ENCODE measurements around the gene FANCI. TPM values are rescaled to one million over a fixed set of nuclear protein-coding genes. Genes with fewer than 3 reads are reported as not detected.

Gene FANCI
- total and polyA plus RNA-seq, 5 donors from 2014 or later = 7.8 to 16.8 (median 13.7) TPM

DNA sequence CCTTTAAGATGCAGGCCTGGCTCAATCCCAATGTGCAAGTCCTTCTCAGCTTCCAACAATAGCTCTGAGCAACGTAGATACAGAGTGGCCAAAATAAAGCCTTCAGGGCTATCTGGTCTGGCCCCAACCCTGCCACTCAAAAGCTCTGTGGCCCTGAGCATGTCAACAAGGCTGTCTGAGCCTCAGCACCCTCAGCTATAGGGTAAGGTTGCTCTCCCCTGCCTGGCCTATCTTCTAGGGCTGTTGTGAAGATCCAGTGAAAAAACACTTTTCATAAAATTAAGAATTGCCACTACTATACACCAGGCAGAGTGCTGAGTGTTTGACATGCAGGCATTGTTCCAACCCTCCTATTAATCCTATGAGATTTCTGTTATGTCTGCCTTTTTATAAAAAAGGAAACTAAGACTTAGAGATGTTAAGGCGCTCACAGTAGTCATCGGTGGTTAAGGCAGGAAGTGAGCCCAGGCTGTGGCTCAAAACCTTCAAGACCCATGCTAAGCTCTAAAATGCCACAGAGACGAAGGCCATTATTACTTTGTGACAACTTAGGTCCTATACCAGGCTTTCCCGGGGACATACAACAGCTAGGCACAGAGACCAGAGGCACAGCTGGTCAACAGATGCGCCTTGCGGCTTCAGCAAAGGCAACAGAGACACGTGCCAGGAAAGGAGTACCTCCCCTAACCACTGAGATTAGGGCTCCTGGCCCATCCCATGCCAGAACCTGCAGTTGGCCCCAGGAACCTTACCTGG, 85.7 kb downstream of the FANCI start:
- peak overlapping the region; percentile 62 to 88 (median 80) for H3K4me3 Mint-ChIP-seq
- no peaks in the 10 kb centered on the region for H3K9me3 Mint-ChIP-seq
- H3K27ac ChIP-seq (ENCODE audit: insufficient read depth, low read length, poor library complexity, severe bottlenecking) = peak overlapping the region; percentile 45
- peaks cover 52% of the 10 kb centered on the region for H3K4me1 ChIP-seq (ENCODE audit: control insufficient read depth, insufficient read depth, low read length, poor library complexity, severe bottlenecking)
- no peaks in the 10 kb centered on the region for H3K9me3 ChIP-seq (ENCODE audit: control insufficient read depth in 2 of 2, low read length in 2 of 2)
- peaks cover 84% of the 10 kb centered on the region for H3K36me3 ChIP-seq (ENCODE audit: control insufficient read depth, insufficient read depth, low read length)
- peaks cover 20 to 55% (median 37%) of the 10 kb centered on the region in 4 donors for H3K4me1 Mint-ChIP-seq
- H3K27me3 Mint-ChIP-seq = peaks cover under 1% of the 10 kb centered on the region
- H3K4me3 ChIP-seq (ENCODE audit: low read depth, low read length) = peak overlapping the region; percentile 61
- peak in 2 of 3 donors; percentile 37 to 80 for DNase-seq
- H3K27ac Mint-ChIP-seq = peak overlapping the region; percentile 44 to 90 (median 83)
- H3K36me3 Mint-ChIP-seq = peaks cover 52% of the 10 kb centered on the region
- no peaks in the 10 kb centered on the region for H3K27me3 ChIP-seq (ENCODE audit: control insufficient read depth, insufficient read depth, low read length)
- ATAC-seq (ENCODE audit: low read depth in 2 of 2) = peak; percentile 32 to 41

DNA sequence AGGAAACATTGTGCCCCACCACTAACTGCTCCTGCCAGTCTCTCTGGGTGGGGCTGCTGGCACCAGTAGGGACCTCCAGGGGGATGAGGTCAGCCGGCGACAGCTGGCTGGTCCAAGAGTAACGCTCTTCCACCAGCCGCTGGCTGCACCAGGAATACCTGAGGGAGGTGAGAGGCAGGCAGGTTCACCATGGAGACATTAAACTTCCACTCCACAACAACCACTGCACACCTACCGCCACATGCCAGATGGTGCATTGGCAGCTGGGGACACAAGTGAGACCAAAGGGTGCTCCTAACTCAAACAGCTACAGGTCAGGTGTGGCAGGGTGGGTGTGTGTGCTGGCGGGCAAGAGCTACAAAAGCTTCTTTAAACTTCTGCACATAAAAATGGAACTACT, 86.3 kb downstream of the FANCI start:
- peaks cover 0 to 4% (median 2%) of the 10 kb centered on the region in 7 donors for H3K9me3 Mint-ChIP-seq
- H3K27ac ChIP-seq (ENCODE audit: insufficient read depth, low read length, poor library complexity, severe bottlenecking) = peak overlapping the region; percentile 45
- no peaks in the 10 kb centered on the region for H3K27me3 ChIP-seq (ENCODE audit: control insufficient read depth, insufficient read depth, low read length)
- peak overlapping the region; percentile 62 to 88 (median 80) for H3K4me3 Mint-ChIP-seq
- no peak for ATAC-seq (ENCODE audit: low read depth in 2 of 2)
- no peak for DNase-seq
- H3K27me3 Mint-ChIP-seq = peaks cover 6% of the 10 kb centered on the region
- H3K36me3 Mint-ChIP-seq = peaks cover 51% of the 10 kb centered on the region
- H3K4me3 ChIP-seq (ENCODE audit: low read depth, low read length) = peak overlapping the region; percentile 61
- H3K4me1 ChIP-seq (ENCODE audit: control insufficient read depth, insufficient read depth, low read length, poor library complexity, severe bottlenecking) = peaks cover 54% of the 10 kb centered on the region
- peak overlapping the region; percentile 32 to 90 (median 83) for H3K27ac Mint-ChIP-seq
- no peaks in the 10 kb centered on the region for H3K9me3 ChIP-seq (ENCODE audit: control insufficient read depth in 2 of 2, low read length in 2 of 2)
- peaks cover 20 to 56% (median 42%) of the 10 kb centered on the region in 4 donors for H3K4me1 Mint-ChIP-seq
- H3K36me3 ChIP-seq (ENCODE audit: control insufficient read depth, insufficient read depth, low read length) = peaks cover 78% of the 10 kb centered on the region

DNA sequence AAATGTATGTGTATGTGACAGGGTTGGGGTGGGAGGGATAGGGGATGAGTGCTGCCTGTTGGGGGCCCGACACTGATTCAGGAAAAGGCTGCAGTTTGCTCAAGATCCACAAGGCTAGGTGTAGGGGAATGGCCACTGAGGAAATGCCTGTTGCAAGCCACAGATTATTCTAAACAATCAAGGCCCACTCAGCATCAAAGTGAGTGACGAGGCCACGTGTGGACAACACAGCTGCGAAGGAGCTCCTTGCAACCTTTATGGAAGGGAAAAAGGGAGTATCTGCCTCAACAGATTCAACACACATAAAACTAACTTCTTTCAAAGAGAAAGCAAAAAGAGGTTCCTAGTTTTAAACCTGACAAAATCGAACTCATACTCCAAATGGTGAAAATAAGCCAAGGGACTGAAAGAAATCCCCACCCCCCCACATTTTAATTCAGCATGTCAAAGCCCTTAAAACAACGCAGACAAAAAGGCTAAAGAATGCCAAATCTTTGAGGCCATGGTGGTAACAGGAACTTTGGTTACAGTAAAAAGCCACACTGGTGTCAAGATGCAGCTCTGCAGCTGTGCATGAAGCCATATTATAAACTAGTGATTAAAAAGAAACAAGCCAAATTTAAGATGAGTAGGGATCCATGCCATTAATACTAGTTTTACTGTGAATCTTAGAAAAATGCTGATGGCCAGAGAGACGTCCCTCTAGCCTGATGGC, 87.3 kb downstream of the FANCI start:
- peak overlapping the region; percentile 81 to 93 (median 83) for H3K4me3 Mint-ChIP-seq
- Histone ChIP-seq H3K27ac (ENCODE audit: insufficient read depth, low read length, poor library complexity, severe bottlenecking) (no peak overlapping the region), H3K4me3 (ENCODE audit: low read depth, low read length) (peak overlapping the region; percentile 61), H3K9me3 (ENCODE audit: control insufficient read depth in 2 of 2, low read length in 2 of 2) (no peaks in the 10 kb centered on the region), H3K36me3 (ENCODE audit: control insufficient read depth, insufficient read depth, low read length) (peaks cover 69% of the 10 kb centered on the region), H3K27me3 (ENCODE audit: control insufficient read depth, insufficient read depth, low read length) (no peaks in the 10 kb centered on the region), H3K4me1 (ENCODE audit: control insufficient read depth, insufficient read depth, low read length, poor library complexity, severe bottlenecking) (peaks cover 63% of the 10 kb centered on the region)
- H3K36me3 Mint-ChIP-seq = peaks cover 51% of the 10 kb centered on the region
- DNase-seq = no peak
- no peak for ATAC-seq (ENCODE audit: low read depth in 2 of 2)
- peaks cover 20 to 65% (median 47%) of the 10 kb centered on the region in 4 donors for H3K4me1 Mint-ChIP-seq
- H3K27ac Mint-ChIP-seq = peak overlapping the region; percentile 25 to 83 (median 32)
- H3K27me3 Mint-ChIP-seq = peaks cover 12% of the 10 kb centered on the region
- peaks cover 0 to 6% (median 2%) of the 10 kb centered on the region in 7 donors for H3K9me3 Mint-ChIP-seq

DNA sequence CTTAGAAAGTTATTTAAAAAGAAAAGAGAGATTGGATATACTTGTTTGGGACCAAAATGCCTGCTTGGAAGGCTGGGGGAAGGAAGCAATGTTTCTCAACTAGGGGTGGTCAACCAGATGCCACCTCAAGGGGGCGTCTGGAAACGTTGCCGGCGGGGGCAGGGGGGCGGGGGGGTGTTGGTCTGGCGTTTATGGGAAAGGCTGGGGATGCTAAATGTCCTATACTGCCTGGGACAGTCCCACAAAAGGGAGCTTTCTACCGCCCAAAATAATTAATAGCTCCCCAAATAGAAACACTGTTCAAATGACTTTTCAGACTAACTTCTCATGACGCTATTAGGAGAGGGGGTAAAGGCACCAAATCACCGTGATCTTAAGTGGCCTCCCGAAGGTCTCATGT, 88.7 kb downstream of the FANCI start:
- peaks cover 40% of the 10 kb centered on the region for H3K36me3 Mint-ChIP-seq
- peak overlapping the region; percentile 67 to 95 (median 85) for H3K27ac Mint-ChIP-seq
- peak overlapping the region; percentile 61 for H3K4me3 ChIP-seq (ENCODE audit: low read depth, low read length)
- peaks cover 55% of the 10 kb centered on the region for H3K36me3 ChIP-seq (ENCODE audit: control insufficient read depth, insufficient read depth, low read length)
- H3K4me1 Mint-ChIP-seq = peaks cover 20 to 73% (median 46%) of the 10 kb centered on the region in 4 donors
- no peak overlapping the region for H3K27ac ChIP-seq (ENCODE audit: insufficient read depth, low read length, poor library complexity, severe bottlenecking)
- peaks cover 0 to 6% (median 2%) of the 10 kb centered on the region in 7 donors for H3K9me3 Mint-ChIP-seq
- H3K27me3 ChIP-seq (ENCODE audit: control insufficient read depth, insufficient read depth, low read length) = no peaks in the 10 kb centered on the region
- peak overlapping the region; percentile 81 to 93 (median 83) for H3K4me3 Mint-ChIP-seq
- H3K27me3 Mint-ChIP-seq = peaks cover 12% of the 10 kb centered on the region
- no peak for ATAC-seq (ENCODE audit: low read depth in 2 of 2)
- DNase-seq = no peak
- no peaks in the 10 kb centered on the region for H3K9me3 ChIP-seq (ENCODE audit: control insufficient read depth in 2 of 2, low read length in 2 of 2)
- peaks cover 63% of the 10 kb centered on the region for H3K4me1 ChIP-seq (ENCODE audit: control insufficient read depth, insufficient read depth, low read length, poor library complexity, severe bottlenecking)

DNA sequence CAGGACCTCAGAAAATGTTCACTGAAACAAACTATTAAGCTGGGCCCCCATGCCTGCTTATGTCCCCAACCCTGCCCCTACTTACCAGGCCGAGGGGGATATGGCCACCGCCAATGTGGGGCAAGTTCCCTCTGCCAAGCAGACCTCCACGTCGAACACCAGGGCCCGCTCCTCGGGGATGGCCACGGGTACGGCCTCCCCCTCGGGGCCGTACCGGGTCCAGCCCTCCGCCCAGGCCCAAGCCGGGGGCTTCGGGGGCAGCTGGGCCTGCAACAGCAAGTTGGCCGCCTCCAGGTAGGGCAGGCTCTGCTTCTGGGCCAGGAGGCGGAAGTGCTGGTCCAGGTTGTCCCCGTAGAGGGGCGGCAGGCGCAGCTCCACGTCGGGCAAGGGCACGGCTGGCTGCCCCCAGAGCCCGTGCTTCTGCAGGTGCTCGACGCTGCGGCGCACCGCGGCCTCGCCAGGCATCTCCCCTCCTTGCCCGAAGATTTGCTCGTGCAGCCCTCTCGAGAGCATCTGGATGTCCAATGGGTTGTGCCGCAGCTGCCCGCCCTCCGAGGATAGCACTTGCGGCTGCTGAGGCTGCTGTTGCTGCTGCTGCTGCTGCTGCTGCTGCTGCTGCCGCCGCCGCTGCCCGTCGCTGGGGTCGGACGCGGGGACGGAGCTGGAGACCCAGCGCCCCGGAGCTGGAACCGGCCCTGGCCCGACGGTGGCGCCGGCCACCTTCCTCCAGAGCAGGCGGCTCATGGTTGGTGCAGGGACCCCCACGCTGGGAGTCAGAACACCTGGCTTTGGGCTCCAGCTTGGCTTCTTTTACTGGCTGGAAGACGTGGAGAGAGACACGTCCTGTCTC, 89.5 kb downstream of the FANCI start:
- DNase-seq (no peak), ATAC-seq (ENCODE audit: low read depth in 2 of 2) (no peak)
- Histone ChIP-seq H3K27ac (ENCODE audit: insufficient read depth, low read length, poor library complexity, severe bottlenecking) (peak overlapping the region; percentile 83), H3K27me3 (ENCODE audit: control insufficient read depth, insufficient read depth, low read length) (no peaks in the 10 kb centered on the region), H3K36me3 (ENCODE audit: control insufficient read depth, insufficient read depth, low read length) (peaks cover 47% of the 10 kb centered on the region), H3K4me1 (ENCODE audit: control insufficient read depth, insufficient read depth, low read length, poor library complexity, severe bottlenecking) (peaks cover 63% of the 10 kb centered on the region), H3K9me3 (ENCODE audit: control insufficient read depth in 2 of 2, low read length in 2 of 2) (no peaks in the 10 kb centered on the region), H3K4me3 (ENCODE audit: low read depth, low read length) (peak overlapping the region; percentile 83)
- Mint-ChIP-seq H3K9me3 (peaks cover 0 to 6% (median 2%) of the 10 kb centered on the region in 7 donors), H3K27ac (peak overlapping the region; percentile 60 to 95 (median 85)), H3K4me3 (peak overlapping the region; percentile 77 to 93 (median 84)), H3K36me3 (peaks cover 35% of the 10 kb centered on the region), H3K4me1 (peaks cover 14 to 72% (median 45%) of the 10 kb centered on the region in 4 donors), H3K27me3 (peaks cover 17% of the 10 kb centered on the region)

DNA sequence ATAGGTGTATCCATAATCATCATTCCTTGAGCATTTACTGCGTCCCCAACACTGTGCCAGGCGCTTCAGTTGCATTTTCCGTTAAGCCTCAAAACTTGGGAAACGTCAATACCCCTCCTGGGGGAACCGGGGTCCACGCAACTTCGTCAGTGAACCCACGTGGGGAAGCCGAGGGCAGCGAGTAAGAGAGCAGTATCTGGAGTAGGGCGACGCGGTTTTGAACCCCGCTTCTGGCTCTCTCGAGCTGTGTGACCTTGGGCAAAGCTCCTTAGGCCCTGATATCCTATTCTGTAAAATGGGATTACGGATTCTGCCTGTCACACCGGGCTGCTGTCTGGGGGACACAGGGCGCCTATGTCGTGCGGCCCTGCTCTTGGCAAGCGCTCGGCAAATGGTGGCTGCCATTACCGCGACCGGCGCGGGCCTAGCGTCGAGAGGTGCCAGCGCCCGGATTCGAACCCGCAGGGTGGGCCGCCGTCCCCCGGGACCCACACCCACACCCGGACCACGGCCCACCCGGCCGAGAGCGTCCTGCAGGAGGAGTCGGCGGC, 90.3 kb downstream of the FANCI start:
- peaks cover 0 to 6% (median 2%) of the 10 kb centered on the region in 7 donors for H3K9me3 Mint-ChIP-seq
- peaks cover 14 to 68% (median 45%) of the 10 kb centered on the region in 4 donors for H3K4me1 Mint-ChIP-seq
- Histone ChIP-seq H3K9me3 (ENCODE audit: control insufficient read depth in 2 of 2, low read length in 2 of 2) (no peaks in the 10 kb centered on the region), H3K4me3 (ENCODE audit: low read depth, low read length) (peak overlapping the region; percentile 83), H3K27me3 (ENCODE audit: control insufficient read depth, insufficient read depth, low read length) (no peaks in the 10 kb centered on the region), H3K36me3 (ENCODE audit: control insufficient read depth, insufficient read depth, low read length) (peaks cover 39% of the 10 kb centered on the region), H3K27ac (ENCODE audit: insufficient read depth, low read length, poor library complexity, severe bottlenecking) (peak overlapping the region; percentile 83), H3K4me1 (ENCODE audit: control insufficient read depth, insufficient read depth, low read length, poor library complexity, severe bottlenecking) (peaks cover 62% of the 10 kb centered on the region)
- peaks cover 17% of the 10 kb centered on the region for H3K27me3 Mint-ChIP-seq
- ATAC-seq (ENCODE audit: low read depth in 2 of 2) (no peak), DNase-seq (no peak)
- peaks cover 34% of the 10 kb centered on the region for H3K36me3 Mint-ChIP-seq
- peak overlapping the region; percentile 46 to 86 (median 60) for H3K27ac Mint-ChIP-seq
- peak overlapping the region; percentile 77 to 93 (median 84) for H3K4me3 Mint-ChIP-seq

Data from CD4-positive, CD25-positive, alpha-beta regulatory T cell (primary cell).